ENCODE data around the gene AAK1.
A peak's percentile ranks its signal among the peaks of the same experiment; 100 is the strongest.

Gene AAK1

DNA sequence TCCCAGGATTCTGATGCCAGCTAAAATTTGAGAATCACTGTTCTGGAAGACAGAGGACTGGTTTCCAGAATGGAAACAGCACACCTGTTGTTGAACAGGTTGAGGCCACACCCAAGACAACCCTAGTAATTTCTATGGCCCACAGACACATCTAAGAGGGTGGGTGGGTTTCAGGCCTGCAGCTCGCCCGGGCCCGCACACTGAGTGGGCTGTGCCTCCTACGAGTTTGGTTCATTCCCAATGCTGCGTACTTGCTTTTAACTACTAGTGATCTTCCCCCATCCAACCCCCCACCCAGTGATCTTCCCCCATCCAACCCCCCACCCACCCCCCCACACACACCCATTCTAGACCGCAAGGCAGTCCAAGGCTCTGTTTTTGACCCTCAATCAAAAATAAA lies 205.0 kb downstream of the AAK1 start:
- peaks cover 0 to 2% of the 10 kb centered on the region in 2 donors for H3K9me3 ChIP-seq (replicated peaks in 1 of 2; ENCODE audit: control insufficient read depth in 2 of 2, insufficient read depth in 1 of 2, low read depth in 1 of 2, low read length in 2 of 2)
- WGBS, 2 donors (ENCODE audit: extremely low coverage in 2 of 2, insufficient read length in 2 of 2, insufficient replicate concordance in 1 of 2): no CpG with 5 or more reads among the region's 6 CpGs
- peaks cover 3% of the 10 kb centered on the region for H3K79me1 ChIP-seq (ENCODE audit: low read depth, low read length)
- DNase-seq (ENCODE audit: low spot score): no peak
- no peak overlapping the region for H2AK5ac ChIP-seq (ENCODE audit: low read depth, low read length)
- no peak overlapping the region for H2BK12ac ChIP-seq (ENCODE audit: low read length)
- no peak overlapping the region for H3K18ac ChIP-seq (ENCODE audit: low read length)
- H4K91ac ChIP-seq (ENCODE audit: low read depth, low read length, poor library complexity): no peak overlapping the region
- no peak overlapping the region for H2BK5ac ChIP-seq (ENCODE audit: low read length)
- no peak overlapping the region for H3K23ac ChIP-seq (ENCODE audit: low read depth, low read length, poor library complexity)
- H3K4me1 ChIP-seq (ENCODE audit: control insufficient read depth in 2 of 2, insufficient read depth in 1 of 2, low read depth in 1 of 2, low read length in 2 of 2): peaks cover 4% of the 10 kb centered on the region in 2 donors
- no peak overlapping the region for H3K14ac ChIP-seq (ENCODE audit: low read length)
- no peak overlapping the region for H3K27ac ChIP-seq (replicated peaks; ENCODE audit: low read length)
- no peak overlapping the region for H2BK120ac ChIP-seq (ENCODE audit: low read depth, low read length)
- no peaks in the 10 kb centered on the region for H3K27me3 ChIP-seq (ENCODE audit: control insufficient read depth in 3 of 3, insufficient read depth in 3 of 3, low read depth in 1 of 3, low read length in 3 of 3)
- H3K4me2 ChIP-seq (ENCODE audit: insufficient read depth, low read length, poor library complexity, severe bottlenecking): no peak overlapping the region
- no peak overlapping the region for H2BK15ac ChIP-seq (ENCODE audit: low read length)
- no peak overlapping the region for H3K9ac ChIP-seq (ENCODE audit: low read depth, low read length, poor library complexity)
- no peak overlapping the region for H3K4me3 ChIP-seq (ENCODE audit: low read length in 2 of 2)
- H4K8ac ChIP-seq (ENCODE audit: low read depth, low read length): no peak overlapping the region
- no peaks in the 10 kb centered on the region for H3K36me3 ChIP-seq (replicated peaks in 1 of 2; ENCODE audit: control insufficient read depth in 2 of 2, insufficient read depth in 2 of 2, low read length in 2 of 2)
- H2AFZ ChIP-seq (ENCODE audit: low read length): peak overlapping the region; percentile 85
- H3K4ac ChIP-seq (ENCODE audit: low read length): no peak overlapping the region

DNA sequence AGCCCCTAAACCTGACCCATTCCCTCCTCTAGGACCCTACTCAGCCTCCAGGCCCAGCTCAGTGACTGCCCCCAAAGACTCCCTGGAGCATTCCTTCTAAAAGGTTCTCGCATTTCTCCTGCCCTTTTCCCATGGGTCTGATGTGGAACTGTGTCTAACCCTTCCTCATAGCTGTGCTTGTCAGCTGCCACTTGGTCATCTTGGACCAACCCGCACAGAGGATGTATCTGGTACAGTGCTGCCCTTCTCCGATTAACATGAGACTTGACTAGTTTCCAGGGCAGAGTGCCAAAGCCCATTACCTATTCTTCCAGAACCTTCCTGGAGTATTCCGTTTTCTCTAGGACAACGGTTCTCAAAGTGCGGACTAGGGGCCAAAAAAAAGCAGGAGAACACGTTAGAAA lies 205.8 kb downstream of the AAK1 start:
- no peak overlapping the region for H2BK12ac ChIP-seq (ENCODE audit: low read length)
- H3K4me3 ChIP-seq (ENCODE audit: low read length in 2 of 2): peak overlapping the region in 1 of 2 donors; percentile 71
- H2AFZ ChIP-seq (ENCODE audit: low read length): peak overlapping the region; percentile 85
- no peak for DNase-seq (ENCODE audit: low spot score)
- H2BK120ac ChIP-seq (ENCODE audit: low read depth, low read length): no peak overlapping the region
- no peak overlapping the region for H2BK5ac ChIP-seq (ENCODE audit: low read length)
- no peak overlapping the region for H2BK15ac ChIP-seq (ENCODE audit: low read length)
- no peak overlapping the region for H3K23ac ChIP-seq (ENCODE audit: low read depth, low read length, poor library complexity)
- H4K91ac ChIP-seq (ENCODE audit: low read depth, low read length, poor library complexity): no peak overlapping the region
- peak overlapping the region; percentile 49 for H3K27ac ChIP-seq (replicated peaks; ENCODE audit: low read length)
- no CpG with 5 or more reads among the region's 7 CpGs for WGBS, 2 donors (ENCODE audit: extremely low coverage in 2 of 2, insufficient read length in 2 of 2, insufficient replicate concordance in 1 of 2)
- H3K27me3 ChIP-seq (ENCODE audit: control insufficient read depth in 3 of 3, insufficient read depth in 3 of 3, low read depth in 1 of 3, low read length in 3 of 3): no peaks in the 10 kb centered on the region
- no peak overlapping the region for H3K14ac ChIP-seq (ENCODE audit: low read length)
- no peaks in the 10 kb centered on the region for H3K36me3 ChIP-seq (replicated peaks in 1 of 2; ENCODE audit: control insufficient read depth in 2 of 2, insufficient read depth in 2 of 2, low read length in 2 of 2)
- peaks cover 3% of the 10 kb centered on the region for H3K79me1 ChIP-seq (ENCODE audit: low read depth, low read length)
- no peak overlapping the region for H2AK5ac ChIP-seq (ENCODE audit: low read depth, low read length)
- H3K9ac ChIP-seq (ENCODE audit: low read depth, low read length, poor library complexity): no peak overlapping the region
- peak overlapping the region; percentile 75 for H4K8ac ChIP-seq (ENCODE audit: low read depth, low read length)
- H3K4me1 ChIP-seq (ENCODE audit: control insufficient read depth in 2 of 2, insufficient read depth in 1 of 2, low read depth in 1 of 2, low read length in 2 of 2): peaks cover 4% of the 10 kb centered on the region in 2 donors
- peaks cover 0 to 2% of the 10 kb centered on the region in 2 donors for H3K9me3 ChIP-seq (replicated peaks in 1 of 2; ENCODE audit: control insufficient read depth in 2 of 2, insufficient read depth in 1 of 2, low read depth in 1 of 2, low read length in 2 of 2)
- H3K4ac ChIP-seq (ENCODE audit: low read length): no peak overlapping the region
- H3K4me2 ChIP-seq (ENCODE audit: insufficient read depth, low read length, poor library complexity, severe bottlenecking): peak overlapping the region; percentile 36
- peak overlapping the region; percentile 0 for H3K18ac ChIP-seq (ENCODE audit: low read length)

DNA sequence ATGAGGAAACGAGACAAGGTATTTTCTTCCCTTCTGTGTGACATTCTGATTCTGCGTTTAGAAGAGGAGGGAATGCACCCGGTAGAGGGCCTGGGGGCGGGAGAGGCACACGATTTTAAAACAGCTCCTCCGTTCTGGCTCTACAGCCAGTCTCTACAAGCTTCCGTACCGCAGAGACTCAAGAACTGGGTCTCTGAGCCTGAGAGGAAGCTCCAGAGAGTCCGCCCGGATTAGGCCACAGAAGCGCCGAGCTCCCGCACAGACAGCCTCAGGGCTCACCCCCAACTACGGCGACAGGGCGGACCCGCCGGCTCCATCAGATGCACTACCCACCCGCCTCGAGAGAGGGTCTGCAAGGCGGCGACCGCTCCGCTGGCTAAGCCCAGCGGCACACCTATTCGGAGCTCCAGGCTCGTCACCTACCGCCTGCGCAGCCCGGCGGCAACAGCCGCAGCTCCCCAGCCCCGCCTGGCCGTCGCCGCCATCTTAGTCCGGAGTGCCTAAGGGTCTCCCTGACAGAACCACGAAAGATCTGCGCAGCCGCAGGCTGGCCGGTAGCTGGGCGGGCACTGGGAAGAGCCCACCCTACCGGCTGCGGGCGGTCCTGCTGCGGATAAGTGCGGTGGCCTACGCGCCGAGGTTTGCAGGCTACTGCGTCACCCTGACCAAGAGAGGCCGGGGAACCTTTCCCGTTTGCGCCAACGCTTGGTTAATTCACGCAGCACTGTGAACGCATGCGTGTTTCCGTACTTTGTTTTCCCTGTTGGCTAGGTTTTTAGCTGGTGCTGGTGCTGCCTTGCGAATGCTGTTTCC lies 206.4 kb downstream of the AAK1 start, which contains the start of gene NFU1:
Gene NFU1, minus strand, starts transcription at position 498 of the 813 bp plus-strand sequence. Its CDS starts 13 bp downstream, at position 485.
- H2BK15ac ChIP-seq (ENCODE audit: low read length): no peak within 1 kb of the TSS
- no peaks in the 10 kb centered on the region for H3K27me3 ChIP-seq (ENCODE audit: control insufficient read depth in 3 of 3, insufficient read depth in 3 of 3, low read depth in 1 of 3, low read length in 3 of 3)
- peak within 1 kb of the TSS; percentile 75 for H4K8ac ChIP-seq (ENCODE audit: low read depth, low read length)
- no peaks in the 10 kb centered on the region for H3K36me3 ChIP-seq (replicated peaks in 1 of 2; ENCODE audit: control insufficient read depth in 2 of 2, insufficient read depth in 2 of 2, low read length in 2 of 2)
- no peak within 1 kb of the TSS for H2BK5ac ChIP-seq (ENCODE audit: low read length)
- H3K79me1 ChIP-seq (ENCODE audit: low read depth, low read length): peaks cover 3% of the 10 kb centered on the region
- peak within 1 kb of the TSS; percentile 71 for H3K23ac ChIP-seq (ENCODE audit: low read depth, low read length, poor library complexity)
- H3K9me3 ChIP-seq (replicated peaks in 1 of 2; ENCODE audit: control insufficient read depth in 2 of 2, insufficient read depth in 1 of 2, low read depth in 1 of 2, low read length in 2 of 2): peaks cover 0 to 2% of the 10 kb centered on the region in 2 donors
- H3K27ac ChIP-seq (replicated peaks; ENCODE audit: low read length): peak within 1 kb of the TSS; percentile 81
- no peak within 1 kb of the TSS for H2BK120ac ChIP-seq (ENCODE audit: low read depth, low read length)
- H3K18ac ChIP-seq (ENCODE audit: low read length): peak within 1 kb of the TSS; percentile 95
- WGBS, 2 donors (ENCODE audit: extremely low coverage in 2 of 2, insufficient read length in 2 of 2, insufficient replicate concordance in 1 of 2): no CpG with 5 or more reads among the region's 60 CpGs
- H3K4me2 ChIP-seq (ENCODE audit: insufficient read depth, low read length, poor library complexity, severe bottlenecking): peak within 1 kb of the TSS; percentile 69
- H4K91ac ChIP-seq (ENCODE audit: low read depth, low read length, poor library complexity): no peak within 1 kb of the TSS
- H2BK12ac ChIP-seq (ENCODE audit: low read length): no peak within 1 kb of the TSS
- H3K14ac ChIP-seq (ENCODE audit: low read length): no peak within 1 kb of the TSS
- H3K9ac ChIP-seq (ENCODE audit: low read depth, low read length, poor library complexity): peak within 1 kb of the TSS; percentile 88
- H3K4ac ChIP-seq (ENCODE audit: low read length): no peak within 1 kb of the TSS
- peaks cover 4% of the 10 kb centered on the region in 2 donors for H3K4me1 ChIP-seq (ENCODE audit: control insufficient read depth in 2 of 2, insufficient read depth in 1 of 2, low read depth in 1 of 2, low read length in 2 of 2)
- H2AFZ ChIP-seq (ENCODE audit: low read length): peak within 1 kb of the TSS; percentile 85
- DNase-seq (ENCODE audit: low spot score): peak; percentile 89
- H3K4me3 ChIP-seq (ENCODE audit: low read length in 2 of 2): peak within 1 kb of the TSS; percentile 71 to 92
- no peak within 1 kb of the TSS for H2AK5ac ChIP-seq (ENCODE audit: low read depth, low read length)

DNA sequence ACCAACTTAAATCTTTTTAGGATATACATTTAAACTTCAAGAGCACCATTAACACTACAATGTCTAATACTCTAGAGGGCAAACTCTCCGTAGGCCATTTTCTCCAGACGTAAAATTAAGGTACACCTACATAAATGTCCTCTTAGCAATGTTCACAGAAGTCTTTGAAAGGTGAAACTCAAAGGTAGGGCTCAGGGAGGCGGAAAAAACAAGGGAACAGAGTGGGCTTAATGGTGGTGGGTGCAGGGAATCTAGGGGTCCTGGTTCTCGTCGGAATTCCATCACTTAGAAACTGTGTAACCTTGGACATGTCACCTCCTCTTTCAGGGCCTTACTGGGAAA lies 207.0 kb downstream of the AAK1 start:
- Histone ChIP-seq H3K9me3 (replicated peaks in 1 of 2; ENCODE audit: control insufficient read depth in 2 of 2, insufficient read depth in 1 of 2, low read depth in 1 of 2, low read length in 2 of 2) (peaks cover 0 to 2% of the 10 kb centered on the region in 2 donors), H2BK15ac (ENCODE audit: low read length) (no peak overlapping the region), H4K91ac (ENCODE audit: low read depth, low read length, poor library complexity) (no peak overlapping the region), H3K27ac (replicated peaks; ENCODE audit: low read length) (peak overlapping the region; percentile 81), H2BK5ac (ENCODE audit: low read length) (no peak overlapping the region), H2BK12ac (ENCODE audit: low read length) (no peak overlapping the region), H3K4ac (ENCODE audit: low read length) (no peak overlapping the region), H3K27me3 (ENCODE audit: control insufficient read depth in 3 of 3, insufficient read depth in 3 of 3, low read depth in 1 of 3, low read length in 3 of 3) (no peaks in the 10 kb centered on the region), H3K4me3 (ENCODE audit: low read length in 2 of 2) (peak overlapping the region; percentile 71 to 92), H3K23ac (ENCODE audit: low read depth, low read length, poor library complexity) (no peak overlapping the region), H3K4me1 (ENCODE audit: control insufficient read depth in 2 of 2, insufficient read depth in 1 of 2, low read depth in 1 of 2, low read length in 2 of 2) (peaks cover 4% of the 10 kb centered on the region in 2 donors), H3K4me2 (ENCODE audit: insufficient read depth, low read length, poor library complexity, severe bottlenecking) (peak overlapping the region; percentile 69), H4K8ac (ENCODE audit: low read depth, low read length) (no peak overlapping the region), H3K36me3 (replicated peaks in 1 of 2; ENCODE audit: control insufficient read depth in 2 of 2, insufficient read depth in 2 of 2, low read length in 2 of 2) (peaks cover 0 to 4% of the 10 kb centered on the region in 2 donors), H2BK120ac (ENCODE audit: low read depth, low read length) (no peak overlapping the region), H2AFZ (ENCODE audit: low read length) (peak overlapping the region; percentile 85), H3K79me1 (ENCODE audit: low read depth, low read length) (peaks cover 3% of the 10 kb centered on the region), H2AK5ac (ENCODE audit: low read depth, low read length) (no peak overlapping the region), H3K18ac (ENCODE audit: low read length) (no peak overlapping the region), H3K14ac (ENCODE audit: low read length) (no peak overlapping the region), H3K9ac (ENCODE audit: low read depth, low read length, poor library complexity) (no peak overlapping the region)
- WGBS, 2 donors (ENCODE audit: extremely low coverage in 2 of 2, insufficient read length in 2 of 2, insufficient replicate concordance in 1 of 2): no CpG with 5 or more reads among the region's 5 CpGs
- DNase-seq (ENCODE audit: low spot score): peak; percentile 5

Data from neuronal stem cell (in vitro differentiated cells).